ENCODE results near the gene NRN1.

DNA sequence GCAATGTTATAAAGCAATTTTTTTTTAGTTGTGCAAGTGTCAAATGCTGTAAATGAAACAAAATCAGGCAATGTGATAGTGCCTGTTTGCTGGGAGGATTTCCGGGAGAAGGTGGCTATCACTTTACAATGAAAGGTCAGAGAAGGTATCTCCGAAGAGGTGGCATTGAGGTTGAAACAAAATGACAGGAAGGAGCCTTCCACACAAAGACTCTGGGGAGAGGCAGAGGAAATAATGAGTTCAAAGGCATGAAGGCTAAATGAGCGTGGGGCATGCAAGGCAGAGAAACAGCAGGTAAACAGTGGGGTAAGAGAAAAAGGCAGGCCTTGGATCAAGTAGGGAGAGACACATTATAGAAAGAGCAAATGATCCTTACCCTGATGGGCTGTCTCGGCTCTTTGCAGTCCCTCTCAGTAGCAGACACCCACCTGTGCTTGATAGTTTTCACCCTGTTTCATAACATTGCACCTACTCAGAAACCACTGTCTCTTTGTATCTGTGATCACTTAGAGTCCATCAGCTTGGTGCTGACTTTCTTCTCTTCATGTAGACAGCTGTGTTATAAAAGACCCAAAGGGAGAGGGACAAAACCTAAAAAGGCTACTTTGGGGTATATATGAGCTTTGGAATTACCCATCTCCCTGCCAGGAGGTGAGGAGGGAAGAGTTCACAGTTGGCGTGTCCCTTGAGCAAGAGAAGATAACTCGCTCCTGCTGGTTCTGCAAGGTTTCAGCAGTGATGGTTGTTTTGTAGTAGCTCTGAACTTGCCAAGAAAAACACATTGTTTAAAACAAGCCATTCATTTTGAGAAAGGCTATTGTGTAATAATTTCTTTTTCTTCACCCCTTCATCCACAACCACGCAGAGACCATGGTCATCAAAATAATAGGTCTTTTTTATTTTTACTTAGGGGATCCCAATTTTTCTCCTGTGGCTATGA, 22.3 kb downstream of the NRN1 start:
- TF ChIP-seq, protein P1, sequence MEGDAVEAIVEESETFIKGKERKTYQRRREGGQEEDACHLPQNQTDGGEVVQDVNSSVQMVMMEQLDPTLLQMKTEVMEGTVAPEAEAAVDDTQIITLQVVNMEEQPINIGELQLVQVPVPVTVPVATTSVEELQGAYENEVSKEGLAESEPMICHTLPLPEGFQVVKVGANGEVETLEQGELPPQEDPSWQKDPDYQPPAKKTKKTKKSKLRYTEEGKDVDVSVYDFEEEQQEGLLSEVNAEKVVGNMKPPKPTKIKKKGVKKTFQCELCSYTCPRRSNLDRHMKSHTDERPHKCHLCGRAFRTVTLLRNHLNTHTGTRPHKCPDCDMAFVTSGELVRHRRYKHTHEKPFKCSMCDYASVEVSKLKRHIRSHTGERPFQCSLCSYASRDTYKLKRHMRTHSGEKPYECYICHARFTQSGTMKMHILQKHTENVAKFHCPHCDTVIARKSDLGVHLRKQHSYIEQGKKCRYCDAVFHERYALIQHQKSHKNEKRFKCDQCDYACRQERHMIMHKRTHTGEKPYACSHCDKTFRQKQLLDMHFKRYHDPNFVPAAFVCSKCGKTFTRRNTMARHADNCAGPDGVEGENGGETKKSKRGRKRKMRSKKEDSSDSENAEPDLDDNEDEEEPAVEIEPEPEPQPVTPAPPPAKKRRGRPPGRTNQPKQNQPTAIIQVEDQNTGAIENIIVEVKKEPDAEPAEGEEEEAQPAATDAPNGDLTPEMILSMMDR (IDR thresholded peaks at IDR 0.05; ENCODE audit: low read length): no peak
- TF ChIP-seq EZH2 (IDR thresholded peaks at IDR 0.05; ENCODE audit: borderline replicate concordance, low read length): no peak
